AG09319 (cell line): Measurements from ENCODE around the gene HIRIP3.
"Not testable (repeated sequence)": the region's sequence is repeated elsewhere in the genome, so short reads cannot be mapped to it uniquely, and the experiment has no call there.

Source experiments
- DNase-seq: peaks from one replicate; pipeline ENCODE4 v3.0.0-alpha.2; 2010; ENCODE audit warnings: low read depth; ENCODE audit errors: extremely low read depth
- TF ChIP-seq, protein P1 (sequence below): IDR thresholded peaks from 2 replicates; pipeline ENCODE4 v1.5.1; 2011; ENCODE audit warnings: low read depth, mild to moderate bottlenecking, inconsistent platforms, low read length, moderate library complexity

The HIRIP3 gene

DNA sequence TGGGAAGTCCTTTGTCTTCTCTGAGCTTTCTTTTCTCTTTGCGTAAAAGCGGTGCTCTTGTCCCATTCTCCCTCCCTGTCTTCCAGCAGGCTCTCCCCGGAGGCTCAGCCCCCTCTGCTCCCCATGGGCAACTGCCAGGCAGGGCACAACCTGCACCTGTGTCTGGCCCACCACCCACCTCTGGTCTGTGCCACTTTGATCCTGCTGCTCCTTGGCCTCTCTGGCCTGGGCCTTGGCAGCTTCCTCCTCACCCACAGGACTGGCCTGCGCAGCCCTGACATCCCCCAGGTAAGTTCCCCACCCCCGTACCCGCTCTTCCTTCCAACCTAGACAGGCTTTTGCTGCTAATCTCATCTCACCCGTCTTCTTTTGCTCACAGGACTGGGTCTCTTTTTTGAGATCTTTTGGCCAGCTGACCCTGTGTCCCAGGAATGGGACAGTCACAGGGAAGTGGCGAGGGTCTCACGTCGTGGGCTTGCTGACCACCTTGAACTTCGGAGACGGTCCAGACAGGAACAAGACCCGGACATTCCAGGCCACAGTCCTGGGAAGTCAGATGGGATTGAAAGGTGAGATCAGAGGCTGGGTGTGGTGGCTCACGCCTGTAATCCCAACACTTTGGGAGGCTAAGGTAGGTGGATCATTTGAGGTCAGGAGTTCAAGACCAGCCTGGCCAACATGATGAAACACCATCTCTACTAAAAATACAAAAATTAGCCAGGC is 32.2 kb downstream of the HIRIP3 start:
- TF ChIP-seq, protein P1, sequence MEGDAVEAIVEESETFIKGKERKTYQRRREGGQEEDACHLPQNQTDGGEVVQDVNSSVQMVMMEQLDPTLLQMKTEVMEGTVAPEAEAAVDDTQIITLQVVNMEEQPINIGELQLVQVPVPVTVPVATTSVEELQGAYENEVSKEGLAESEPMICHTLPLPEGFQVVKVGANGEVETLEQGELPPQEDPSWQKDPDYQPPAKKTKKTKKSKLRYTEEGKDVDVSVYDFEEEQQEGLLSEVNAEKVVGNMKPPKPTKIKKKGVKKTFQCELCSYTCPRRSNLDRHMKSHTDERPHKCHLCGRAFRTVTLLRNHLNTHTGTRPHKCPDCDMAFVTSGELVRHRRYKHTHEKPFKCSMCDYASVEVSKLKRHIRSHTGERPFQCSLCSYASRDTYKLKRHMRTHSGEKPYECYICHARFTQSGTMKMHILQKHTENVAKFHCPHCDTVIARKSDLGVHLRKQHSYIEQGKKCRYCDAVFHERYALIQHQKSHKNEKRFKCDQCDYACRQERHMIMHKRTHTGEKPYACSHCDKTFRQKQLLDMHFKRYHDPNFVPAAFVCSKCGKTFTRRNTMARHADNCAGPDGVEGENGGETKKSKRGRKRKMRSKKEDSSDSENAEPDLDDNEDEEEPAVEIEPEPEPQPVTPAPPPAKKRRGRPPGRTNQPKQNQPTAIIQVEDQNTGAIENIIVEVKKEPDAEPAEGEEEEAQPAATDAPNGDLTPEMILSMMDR = no peak
- DNase-seq = no peak

DNA sequence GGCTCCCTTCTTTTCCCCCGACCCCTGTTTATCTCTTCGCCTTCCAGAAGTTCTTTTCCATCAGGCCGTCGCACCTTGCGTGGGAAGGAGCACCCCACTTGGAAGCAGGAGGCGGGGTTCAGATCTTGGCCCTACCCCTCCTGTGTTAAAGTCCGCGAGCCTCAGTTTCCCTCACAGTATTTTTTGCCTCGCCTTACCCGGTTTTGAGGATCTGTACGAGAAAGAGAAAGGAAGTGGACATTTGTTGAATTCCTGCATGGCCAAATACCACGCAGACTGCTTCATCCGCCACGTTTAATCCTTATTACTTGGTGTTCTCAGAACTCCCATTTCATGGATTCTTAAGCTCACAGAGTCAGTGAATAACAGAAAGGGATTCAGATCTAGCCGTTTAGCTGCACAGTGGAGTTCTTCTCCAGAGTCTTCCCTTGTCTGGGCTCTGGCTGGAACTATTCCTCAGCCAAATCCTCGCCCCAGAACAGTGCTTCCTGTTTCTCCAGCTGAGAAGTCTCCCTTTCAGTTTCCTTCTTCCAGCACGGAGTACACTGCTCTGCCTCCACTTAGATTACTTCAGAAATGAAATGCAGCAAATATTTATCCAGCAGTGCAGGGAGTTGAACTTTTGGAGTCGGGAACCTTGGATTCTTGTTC is 32.9 kb downstream of the HIRIP3 start:
- DNase-seq = no peak
- TF ChIP-seq, protein P1 = no peak

DNA sequence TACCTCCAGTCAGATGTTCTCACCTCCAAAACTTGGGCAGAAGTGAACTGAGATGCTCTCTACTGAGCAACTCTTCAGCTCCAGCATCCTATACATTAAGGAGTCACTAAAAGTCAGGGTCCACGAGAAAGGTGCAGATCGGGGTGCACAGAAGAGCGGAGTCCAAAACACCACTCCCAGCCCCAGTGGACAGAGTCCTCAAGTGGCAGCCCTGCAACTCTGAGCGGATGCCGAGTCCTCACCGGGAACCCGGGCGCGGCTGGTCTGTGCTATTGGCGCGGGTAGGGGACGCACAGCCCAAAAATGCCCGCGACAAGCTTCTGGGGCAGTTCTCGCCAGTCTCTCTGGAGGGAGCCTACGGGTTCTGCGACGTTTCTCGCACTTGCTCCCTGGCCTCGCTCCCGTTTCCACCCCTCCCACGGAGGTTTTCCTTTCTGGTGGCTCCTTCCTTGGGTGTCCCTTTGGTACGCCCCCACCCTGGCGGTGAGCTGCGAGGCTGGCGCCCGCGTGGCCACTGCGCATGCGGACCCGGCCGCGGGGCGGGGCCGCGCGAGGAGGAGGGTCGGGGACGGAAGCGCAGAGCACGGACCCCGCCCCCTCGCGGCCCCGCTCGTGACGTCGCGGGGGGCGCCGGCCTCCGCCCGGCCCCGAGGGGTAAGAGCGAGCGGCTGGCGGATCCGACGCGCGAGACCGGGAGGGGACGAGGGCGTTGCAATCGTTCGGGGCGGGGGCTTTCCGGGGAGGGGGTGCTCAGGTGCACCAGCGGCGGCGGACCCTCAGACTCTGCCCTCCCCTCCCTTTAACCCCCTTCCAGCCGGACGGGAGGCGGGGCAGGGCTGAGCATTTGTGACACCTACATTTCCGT is 33.7 kb downstream of the HIRIP3 start, which contains the start of gene TMEM219:
TMEM219 (plus strand) TSS at position 601 of the 865 bp plus-strand sequence. CDS start 1,065 bp downstream, outside the sequence.
- peak; percentile 67 for DNase-seq
- TF ChIP-seq, protein P1 = peak; percentile 17

DNA sequence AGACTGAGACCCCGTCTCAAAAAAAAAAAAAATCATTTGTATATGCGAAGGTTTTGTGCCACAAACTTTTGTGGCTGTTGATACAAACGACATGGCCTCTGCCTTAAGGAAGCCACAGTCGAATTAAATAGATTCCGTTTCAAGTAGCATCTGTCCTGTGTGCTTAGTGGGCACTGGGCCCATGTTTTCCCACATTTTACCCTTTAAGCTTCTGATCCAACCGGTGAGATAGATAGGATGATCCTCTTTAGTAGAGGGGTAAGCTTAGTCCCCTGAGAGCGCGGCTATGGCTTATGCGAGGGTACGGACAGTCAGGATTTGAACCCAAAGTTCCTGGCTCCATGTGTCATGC is 34.3 kb downstream of the HIRIP3 start:
- TF ChIP-seq, protein P1 = no peak
- DNase-seq = no peak

DNA sequence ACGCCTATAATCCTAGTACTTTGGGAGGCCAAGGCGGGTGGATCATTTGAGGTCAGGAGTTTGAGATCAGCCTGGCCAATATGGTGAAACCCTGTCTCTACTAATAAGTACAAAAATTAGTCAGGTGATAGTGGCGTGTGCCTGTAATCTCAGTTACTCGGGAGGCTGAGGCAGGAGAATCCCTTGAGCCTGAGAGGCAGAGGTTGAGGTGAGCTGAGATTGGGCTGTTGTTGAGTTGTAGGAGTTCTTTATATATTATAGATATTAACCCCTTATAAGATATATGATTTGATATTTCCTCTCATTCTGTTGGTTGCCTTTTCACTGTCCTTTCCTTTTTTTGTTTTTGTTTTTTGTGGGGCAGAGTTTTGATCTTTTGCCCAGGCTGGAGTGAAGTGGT is 35.6 kb downstream of the HIRIP3 start:
- DNase-seq = not testable (repeated sequence)

DNA sequence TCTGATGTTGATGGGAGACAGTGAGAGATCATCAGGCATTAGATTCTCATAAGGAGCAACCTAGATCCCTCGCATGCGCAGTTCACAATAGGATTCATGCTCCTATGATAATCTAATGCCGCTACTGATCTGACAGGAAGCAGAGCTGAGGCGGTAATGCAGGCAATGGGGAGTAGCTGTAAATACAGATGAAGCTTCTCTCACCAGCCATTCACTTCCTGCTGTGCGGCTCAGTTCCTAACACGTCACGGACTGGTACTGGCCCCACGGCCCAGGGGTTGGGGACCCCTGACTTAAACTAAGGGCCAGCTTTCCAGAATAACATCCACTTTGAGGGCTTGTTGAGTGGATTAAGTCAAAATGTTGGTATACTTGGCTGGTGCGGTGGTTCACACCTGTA is 36.1 kb downstream of the HIRIP3 start:
- TF ChIP-seq, protein P1 = no peak
- DNase-seq = no peak

DNA sequence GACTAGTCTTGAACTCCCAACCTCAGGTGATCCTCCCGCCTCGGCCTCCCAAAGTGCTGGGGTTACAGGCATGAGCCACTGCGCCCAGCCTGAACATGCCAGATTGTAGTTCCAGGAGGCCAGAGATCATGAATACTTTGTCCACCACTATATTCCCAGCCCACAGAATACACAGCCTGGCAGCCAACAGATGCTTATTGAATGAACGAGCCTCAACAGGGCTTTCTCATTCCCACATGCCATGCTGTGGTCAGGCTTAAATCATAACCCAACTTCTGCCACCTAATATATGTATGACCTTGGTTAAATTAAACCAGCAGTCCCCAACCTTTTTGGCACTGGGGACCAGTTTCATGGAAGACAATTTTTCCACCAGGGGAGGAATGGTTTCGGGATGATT is 36.7 kb downstream of the HIRIP3 start:
- no peak for DNase-seq
- TF ChIP-seq, protein P1 = no peak
